ENCODE data around the gene INPP5A.

GRCh38 chr10:132587175-132587574, 49.6 kb downstream of the INPP5A start:
- no peak for TF ChIP-seq CTCF (IDR thresholded peaks at IDR 0.05)
- TF ChIP-seq EZH2 (IDR thresholded peaks at IDR 0.05; ENCODE audit: borderline replicate concordance, insufficient read depth, low read depth, low read length, poor library complexity, severe bottlenecking) = no peak
